ENCODE measurements around the gene AKNA. TPM values are rescaled to one million over a fixed set of nuclear protein-coding genes. Genes with fewer than 3 reads are reported as not detected.

AKNA gene
- total and polyA plus RNA-seq, 2 of the 8 experiments (the other 6 are each of a cell fraction or from before 2014, with no cell fraction given) = 21.0 to 27.4 TPM

DNA sequence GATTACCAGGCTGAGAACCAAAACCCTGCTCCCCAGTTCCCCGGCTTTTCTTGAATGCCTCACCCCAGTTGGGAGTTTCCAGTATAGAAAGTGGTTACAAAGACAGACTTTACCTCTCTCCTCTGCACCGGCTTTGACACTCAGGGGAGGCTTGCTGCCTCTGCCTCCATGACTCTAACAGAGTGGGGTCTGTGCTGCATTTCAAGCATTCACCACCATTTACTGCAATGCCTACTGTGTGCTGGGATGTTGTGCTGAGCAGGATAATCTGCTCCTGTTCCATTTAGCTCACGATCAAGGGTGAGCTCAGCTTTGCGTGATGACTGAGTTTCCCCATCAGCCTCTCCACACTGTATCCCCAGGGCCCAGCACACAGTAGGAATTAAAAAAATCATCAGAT is 39.9 kb upstream of the AKNA start (continued):
- TF ChIP-seq, protein P1, sequence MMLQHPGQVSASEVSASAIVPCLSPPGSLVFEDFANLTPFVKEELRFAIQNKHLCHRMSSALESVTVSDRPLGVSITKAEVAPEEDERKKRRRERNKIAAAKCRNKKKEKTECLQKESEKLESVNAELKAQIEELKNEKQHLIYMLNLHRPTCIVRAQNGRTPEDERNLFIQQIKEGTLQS (IDR thresholded peaks at IDR 0.05; ENCODE audit: insufficient read depth, low read depth, low read length) = no peak
- TF ChIP-seq PHF8 (conservative IDR thresholded peaks at IDR 0.05; ENCODE audit: low read depth, low read length) (no peak), SUZ12 (IDR thresholded peaks at IDR 0.05; ENCODE audit: low read length) (no peak), ASH2L (IDR thresholded peaks at IDR 0.05; ENCODE audit: low read length) (no peak), CBX8 (IDR thresholded peaks at IDR 0.05; ENCODE audit: borderline replicate concordance, low read depth, low read length) (no peak), CEBPB (IDR thresholded peaks at IDR 0.05; ENCODE audit: low read depth, low read length) (no peak)
